ENCODE data around the gene C19orf38. TPM values are rescaled to one million over a fixed set of nuclear protein-coding genes. Genes with fewer than 3 reads are reported as not detected.
"Not testable (repeated sequence)": the region's sequence is repeated elsewhere in the genome, so short reads cannot be mapped to it uniquely, and the experiment has no call there.

The C19orf38 gene
- total RNA-seq, 1 donor, result under 0.01 TPM

GRCh38 chr19:10835754-10836478, 12.3 kb upstream of the C19orf38 start, which contains the start of gene TMED1:
Gene TMED1 (minus strand): TSS chr19:10836212. CDS start chr19:10836191, 21 bp downstream.
- peaks cover 13% of the 10 kb centered on the region for H3K4me1 ChIP-seq (ENCODE audit: insufficient read depth, low read length)
- H3K79me2 ChIP-seq (ENCODE audit: insufficient read depth, low read length), result no peaks in the 10 kb centered on the region
- peak within 1 kb of the TSS; percentile 87 for H3K4me2 ChIP-seq (ENCODE audit: insufficient read depth, low read length)
- H2AFZ ChIP-seq (ENCODE audit: low read length), result peak within 1 kb of the TSS; percentile 94
- TF ChIP-seq CTCF (IDR thresholded peaks at IDR 0.05; ENCODE audit: extremely low read depth, low read depth, low read length), result peak; percentile 26
- H3K27ac ChIP-seq (ENCODE audit: low read depth, low read length), result peak within 1 kb of the TSS; percentile 99
- peak; percentile 100 for DNase-seq (ENCODE audit: insufficient read length, low spot score, missing footprints)
- H3K9me3 ChIP-seq (ENCODE audit: low read depth, low read length), result no peaks in the 10 kb centered on the region
- peaks cover 22% of the 10 kb centered on the region for H3K36me3 ChIP-seq (ENCODE audit: insufficient read depth, low read length)
- peak within 1 kb of the TSS; percentile 88 for H3K4me3 ChIP-seq (ENCODE audit: insufficient read depth, low read length)
- no peaks in the 10 kb centered on the region for H3K27me3 ChIP-seq (ENCODE audit: insufficient read depth, low read length)
- peaks cover 2% of the 10 kb centered on the region for H4K20me1 ChIP-seq (ENCODE audit: insufficient read depth, low read length)

GRCh38 chr19:10836479-10837330, 11.5 kb upstream of the C19orf38 start:
- peak overlapping the region; percentile 99 for H3K27ac ChIP-seq (ENCODE audit: low read depth, low read length)
- peak overlapping the region; percentile 94 for H2AFZ ChIP-seq (ENCODE audit: low read length)
- no peaks in the 10 kb centered on the region for H3K27me3 ChIP-seq (ENCODE audit: insufficient read depth, low read length)
- peak; percentile 86 for DNase-seq (ENCODE audit: insufficient read length, low spot score, missing footprints)
- no peaks in the 10 kb centered on the region for H3K9me3 ChIP-seq (ENCODE audit: low read depth, low read length)
- no peak for TF ChIP-seq CTCF (IDR thresholded peaks at IDR 0.05; ENCODE audit: extremely low read depth, low read depth, low read length)
- H4K20me1 ChIP-seq (ENCODE audit: insufficient read depth, low read length), result no peaks in the 10 kb centered on the region
- no peaks in the 10 kb centered on the region for H3K79me2 ChIP-seq (ENCODE audit: insufficient read depth, low read length)
- peak overlapping the region; percentile 88 for H3K4me3 ChIP-seq (ENCODE audit: insufficient read depth, low read length)
- H3K4me1 ChIP-seq (ENCODE audit: insufficient read depth, low read length), result peaks cover 13% of the 10 kb centered on the region
- H3K36me3 ChIP-seq (ENCODE audit: insufficient read depth, low read length), result peaks cover 17% of the 10 kb centered on the region
- peak overlapping the region; percentile 87 for H3K4me2 ChIP-seq (ENCODE audit: insufficient read depth, low read length)

GRCh38 chr19:10837649-10838048, 10.6 kb upstream of the C19orf38 start:
- not testable (repeated sequence) for H3K4me2 ChIP-seq (ENCODE audit: insufficient read depth, low read length); H3K79me2 ChIP-seq (ENCODE audit: insufficient read depth, low read length); DNase-seq (ENCODE audit: insufficient read length, low spot score, missing footprints); H3K27me3 ChIP-seq (ENCODE audit: insufficient read depth, low read length); H3K27ac ChIP-seq (ENCODE audit: low read depth, low read length); H3K9me3 ChIP-seq (ENCODE audit: low read depth, low read length); H3K36me3 ChIP-seq (ENCODE audit: insufficient read depth, low read length); H4K20me1 ChIP-seq (ENCODE audit: insufficient read depth, low read length); H2AFZ ChIP-seq (ENCODE audit: low read length); H3K4me3 ChIP-seq (ENCODE audit: insufficient read depth, low read length)
- peaks cover 13% of the 10 kb centered on the region for H3K4me1 ChIP-seq (ENCODE audit: insufficient read depth, low read length)

GRCh38 chr19:10838377-10838776, 9.8 kb upstream of the C19orf38 start:
- H2AFZ ChIP-seq (ENCODE audit: low read length), result no peak overlapping the region
- TF ChIP-seq CTCF (IDR thresholded peaks at IDR 0.05; ENCODE audit: extremely low read depth, low read depth, low read length), result no peak

More at GRCh38 chr19:10838377-10838776, 9.8 kb upstream of the C19orf38 start:
- H3K79me2 ChIP-seq (ENCODE audit: insufficient read depth, low read length), result no peaks in the 10 kb centered on the region
- peaks cover 13% of the 10 kb centered on the region for H3K4me1 ChIP-seq (ENCODE audit: insufficient read depth, low read length)
- peak; percentile 29 for DNase-seq (ENCODE audit: insufficient read length, low spot score, missing footprints)
- H3K27ac ChIP-seq (ENCODE audit: low read depth, low read length), result no peak overlapping the region
- H3K4me2 ChIP-seq (ENCODE audit: insufficient read depth, low read length), result no peak overlapping the region
- peaks cover 4% of the 10 kb centered on the region for H3K36me3 ChIP-seq (ENCODE audit: insufficient read depth, low read length)
- H4K20me1 ChIP-seq (ENCODE audit: insufficient read depth, low read length), result no peaks in the 10 kb centered on the region
- H3K27me3 ChIP-seq (ENCODE audit: insufficient read depth, low read length), result no peaks in the 10 kb centered on the region
- H3K9me3 ChIP-seq (ENCODE audit: low read depth, low read length), result no peaks in the 10 kb centered on the region
- no peak overlapping the region for H3K4me3 ChIP-seq (ENCODE audit: insufficient read depth, low read length)
